Testis (tissue), 2 donors: Measurements from ENCODE around the gene FCER1G.

Source experiments
- CTCF ChIP-seq, 3 experiments: fragments of 450-650 bp in 2 of 3; fragments of 200-600 bp in 1 of 3; sonication (generic) in 1 of 3; IDR thresholded peaks; one replicate each; pipeline ENCODE4 v1.5.1; 2016 to 2019; ENCODE audit warnings: antibody characterized with exemption in 3 of 3, mild to moderate bottlenecking in 2 of 3, moderate library complexity in 1 of 3
- POLR2A ChIP-seq: fragments of 450-650 bp; IDR thresholded peaks from one replicate; pipeline ENCODE4 v1.6.1; 2017; ENCODE audit warnings: antibody characterized with exemption, mild to moderate bottlenecking, moderate library complexity

- TF ChIP-seq POLR2A (no peak), CTCF (IDR thresholded peaks at IDR 0.05) (no peak)
These were observed 32.9 kb upstream of the FCER1G start for GRCh38 chr1:161182214-161182613.
